Left lung (tissue), 14 donors: ENCODE data around the gene SPEF1. TPM values are rescaled to one million over a fixed set of nuclear protein-coding genes. Genes with fewer than 3 reads are reported as not detected.
"Not testable (repeated sequence)": the region's sequence is repeated elsewhere in the genome, so short reads cannot be mapped to it uniquely, and the experiment has no call there.

Source experiments
- ATAC-seq: fragments of 200-7000 bp; cut with Tn5 transposase; one replicate; pipeline ENCODE4 v1.9.1; 2020; ENCODE audit warnings: moderate library complexity
- DNase-seq, 4 donors: peaks; one replicate each; pipeline ENCODE4 v3.0.0-alpha.2; 2013 to 2020
- H3K27ac ChIP-seq, 2 donors: fragments of 200-600 bp; sonication (generic) in 1 of 2; one replicate each; pipeline versions ENCODE4 v1.5.0 to v1.8.0; 2020 to 2021
- H3K27me3 ChIP-seq, 2 donors: fragments of 200-600 bp; sonication (generic) in 1 of 2; one replicate each; pipeline versions ENCODE4 v1.5.0 to v1.8.0; 2020 to 2021
- H3K36me3 ChIP-seq, 2 donors: fragments of 200-600 bp; sonication (generic) in 1 of 2; one replicate each; pipeline versions ENCODE4 v1.5.0 to v1.8.0; 2020 to 2021
- H3K4me1 ChIP-seq, 2 donors: fragments of 200-600 bp; one replicate each; pipeline ENCODE4 v1.8.0; 2021
- H3K4me3 ChIP-seq, 2 donors: fragments of 200-600 bp; sonication (generic) in 1 of 2; one replicate each; pipeline versions ENCODE4 v1.5.0 to v1.8.0; 2020 to 2021; ENCODE audit warnings: mild to moderate bottlenecking in 1 of 2
- H3K9me3 ChIP-seq, 2 donors: fragments of 200-600 bp; sonication (generic) in 1 of 2; one replicate each; pipeline versions ENCODE4 v1.5.0 to v1.8.0; 2020 to 2021
- intact Hi-C, 2 donors: fragments of 100-400 bp; cut with DNase I; formaldehyde crosslinking; loops; one replicate each; pipeline versions ENCODE4 v1.11.2 to v1.14.2; 2022
- long read RNA-seq, 12 donors: library from polyadenylated mRNA in 2 of 12; unstranded in 2 of 12; transcript quantifications; one replicate each; pipeline ENCODE4 v2.0.0 and lab custom pipeline, GENCODE V29; 2019 to 2026
- polyA plus RNA-seq, 6 donors: library from polyadenylated mRNA; unstranded; fragments of 120-200 nt; gene quantifications; one replicate each; pipeline ENCODE4 v1.2.1, GENCODE V29; 2013; ENCODE audit not compliant: insufficient read length in 6 of 6
- total RNA-seq, 2 donors: library from RNA; stranded (reverse); fragmentation: NEBNext Ultra II Directional; extraction: Animal tissue kit (Norgen Biotek cat#: 25700); gene quantifications; one replicate each; pipeline ENCODE4 v1.2.1, GENCODE V29; 2021
- TF ChIP-seq, protein P1 (sequence below), 2 donors: fragments of 200-600 bp; sonication (generic) in 1 of 2; IDR thresholded peaks; one replicate each; pipeline versions ENCODE4 v1.5.0 to v1.8.0; 2021; ENCODE audit warnings: antibody characterized with exemption in 2 of 2
- donor health status: DM: no; HTN: yes; CAD: no.
- donor health status: DM: no; HTN: no; CAD: no.

The SPEF1 gene, protein sequence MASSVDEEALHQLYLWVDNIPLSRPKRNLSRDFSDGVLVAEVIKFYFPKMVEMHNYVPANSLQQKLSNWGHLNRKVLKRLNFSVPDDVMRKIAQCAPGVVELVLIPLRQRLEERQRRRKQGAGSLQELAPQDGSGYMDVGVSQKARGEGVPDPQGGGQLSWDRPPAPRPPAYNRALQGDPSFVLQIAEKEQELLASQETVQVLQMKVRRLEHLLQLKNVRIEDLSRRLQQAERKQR
- total RNA-seq: 1 to 10 TPM in 1 of 2 donors, under 1 TPM in 1; 0.26 to 2.8 TPM
- 1 to 10 TPM in 4 of 6 donors, under 1 TPM in 2; 0.63 to 4.0 (median 1.9) TPM for polyA plus RNA-seq
- long read RNA-seq, donor 1, partial matches to known transcripts: 0 of 6 reads
- long read RNA-seq, donor 1, other reads (novel, unspliced or antisense): 0 of 6 reads
- long read RNA-seq, donor 2: 0 reads
- long read RNA-seq, donor 3: 0 reads
- long read RNA-seq, donor 4: 0 reads
- long read RNA-seq, donor 5, partial matches to known transcripts: 0 of 1 reads
- long read RNA-seq, donor 5, other reads (novel, unspliced or antisense): 0 of 1 reads
- long read RNA-seq, donor 6: 0 reads
- long read RNA-seq, donor 7: 0 reads
- long read RNA-seq, donor 8, partial matches to known transcripts: 0 of 3 reads
- long read RNA-seq, donor 8, other reads (novel, unspliced or antisense): 0 of 3 reads
- long read RNA-seq, donor 9: 0 reads
- long read RNA-seq, donor 10, transcript SPEF1-201 (7 exons, 1,580 nt): major isoform, 10 of 16 reads
- long read RNA-seq, donor 10, partial matches to known transcripts: 0 of 16 reads
- long read RNA-seq, donor 10, other reads (novel, unspliced or antisense): 5 of 16 reads
- long read RNA-seq, donor 11: 0 reads
- long read RNA-seq, donor 12, partial matches to known transcripts: 0 of 3 reads
- long read RNA-seq, donor 12, other reads (novel, unspliced or antisense): 0 of 3 reads

DNA sequence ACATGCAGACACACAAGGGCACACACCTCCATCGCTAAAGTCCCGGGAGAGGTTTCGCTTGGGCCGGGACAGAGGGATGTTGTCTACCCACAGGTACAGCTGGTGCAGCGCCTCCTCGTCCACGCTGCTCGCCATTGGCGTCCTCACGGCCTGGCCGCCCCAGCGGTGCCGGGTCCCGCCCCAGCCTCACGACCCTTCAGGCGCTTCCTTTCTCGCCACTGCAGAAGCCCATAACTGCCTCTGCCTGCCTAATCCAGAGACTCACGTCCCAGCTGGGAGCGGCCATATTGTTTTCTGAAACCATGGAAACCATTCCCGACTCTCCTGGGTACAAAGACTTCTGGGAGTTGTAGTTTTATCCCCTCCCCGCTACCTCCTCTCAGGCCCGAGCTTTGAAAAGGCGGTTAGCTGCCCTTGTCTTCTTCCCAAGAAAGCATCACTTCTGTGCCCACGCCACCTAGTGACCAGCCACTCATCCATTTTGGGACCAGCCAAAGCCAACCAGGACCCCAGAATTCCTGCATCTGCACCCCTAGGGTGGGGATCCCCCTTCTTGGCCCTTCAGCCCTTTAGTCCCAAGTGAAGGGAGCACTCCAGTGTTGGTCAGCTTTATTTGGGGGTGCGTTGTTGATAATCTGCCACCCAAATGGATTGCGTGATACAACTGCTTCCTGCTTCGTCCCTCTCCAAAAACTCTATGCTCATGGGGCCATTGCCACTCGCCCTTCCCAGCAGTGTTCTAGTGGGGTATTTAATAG is at the start of gene SPEF1:
Gene SPEF1, minus strand, starts transcription at position 296 of the 758 bp plus-strand sequence. Its CDS starts 161 bp downstream, at position 135.
- Histone ChIP-seq H3K4me1 (peaks cover 22 to 75% of the 10 kb centered on the region in 2 donors), H3K27ac (peak within 1 kb of the TSS in 1 of 2 donors; percentile 77), H3K36me3 (peaks cover 0 to 11% of the 10 kb centered on the region in 2 donors), H3K9me3 (no peaks in the 10 kb centered on the region), H3K4me3 (peak within 1 kb of the TSS in 1 of 2 donors; percentile 29), H3K27me3 (peaks cover 0 to 18% of the 10 kb centered on the region in 2 donors)
- peak; percentile 81 to 93 (median 84) for DNase-seq
- intact Hi-C loops: loop anchor here in 1 of 2 donors (5.0 kb wide), 1 partner anchor 36 kb away; no protein-coding TSS in a partner anchor
- TF ChIP-seq, protein P1, sequence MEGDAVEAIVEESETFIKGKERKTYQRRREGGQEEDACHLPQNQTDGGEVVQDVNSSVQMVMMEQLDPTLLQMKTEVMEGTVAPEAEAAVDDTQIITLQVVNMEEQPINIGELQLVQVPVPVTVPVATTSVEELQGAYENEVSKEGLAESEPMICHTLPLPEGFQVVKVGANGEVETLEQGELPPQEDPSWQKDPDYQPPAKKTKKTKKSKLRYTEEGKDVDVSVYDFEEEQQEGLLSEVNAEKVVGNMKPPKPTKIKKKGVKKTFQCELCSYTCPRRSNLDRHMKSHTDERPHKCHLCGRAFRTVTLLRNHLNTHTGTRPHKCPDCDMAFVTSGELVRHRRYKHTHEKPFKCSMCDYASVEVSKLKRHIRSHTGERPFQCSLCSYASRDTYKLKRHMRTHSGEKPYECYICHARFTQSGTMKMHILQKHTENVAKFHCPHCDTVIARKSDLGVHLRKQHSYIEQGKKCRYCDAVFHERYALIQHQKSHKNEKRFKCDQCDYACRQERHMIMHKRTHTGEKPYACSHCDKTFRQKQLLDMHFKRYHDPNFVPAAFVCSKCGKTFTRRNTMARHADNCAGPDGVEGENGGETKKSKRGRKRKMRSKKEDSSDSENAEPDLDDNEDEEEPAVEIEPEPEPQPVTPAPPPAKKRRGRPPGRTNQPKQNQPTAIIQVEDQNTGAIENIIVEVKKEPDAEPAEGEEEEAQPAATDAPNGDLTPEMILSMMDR (IDR thresholded peaks at IDR 0.05): peak; percentile 17 to 28
- ATAC-seq: peak; percentile 77

DNA sequence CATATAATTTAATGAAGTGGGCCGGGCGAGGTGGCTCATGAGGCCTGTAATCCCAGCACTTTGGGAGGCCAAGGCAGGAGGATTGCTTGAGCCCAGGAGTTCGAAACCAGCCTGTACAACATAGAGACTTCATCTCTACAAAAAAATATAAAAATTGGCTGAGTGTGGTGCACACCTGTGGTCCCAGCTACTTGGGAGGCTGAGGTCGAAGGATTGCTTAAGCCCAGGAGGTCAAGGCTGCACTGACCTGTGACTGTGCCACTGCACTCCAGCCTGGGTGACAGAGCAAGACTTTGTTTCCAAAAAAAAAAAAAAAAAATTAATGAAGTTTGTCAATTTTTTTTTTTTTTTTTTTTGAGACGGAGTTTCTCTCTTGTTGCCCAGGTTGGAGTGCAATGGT is 48.6 kb upstream of the SPEF1 start:
- peaks cover 0 to 18% of the 10 kb centered on the region in 2 donors for H3K36me3 ChIP-seq
- intact Hi-C loops, H3K4me3 ChIP-seq, H3K4me1 ChIP-seq, H3K27ac ChIP-seq, H3K9me3 ChIP-seq, ATAC-seq, H3K27me3 ChIP-seq, DNase-seq: not testable (repeated sequence)

DNA sequence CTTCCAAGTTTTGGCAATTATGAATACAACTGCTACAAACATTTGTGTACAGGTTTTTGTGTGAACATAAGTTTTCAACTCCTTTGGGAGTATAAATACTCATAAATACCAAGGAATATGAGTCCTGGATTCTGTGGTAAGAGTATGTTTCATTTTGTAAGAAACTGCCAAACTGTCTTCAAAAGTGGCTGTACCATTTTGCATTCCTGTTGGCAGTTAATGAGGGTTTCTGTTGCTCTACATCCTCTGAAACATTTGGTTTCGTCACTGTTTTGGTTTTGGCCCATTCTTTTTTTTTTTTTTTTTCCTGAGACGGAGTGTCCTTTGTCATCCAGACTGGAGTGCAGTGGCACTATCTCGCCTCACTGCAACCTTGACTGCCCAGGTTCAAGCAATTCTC is 47.5 kb upstream of the SPEF1 start:
- no peak for DNase-seq
- intact Hi-C loops: no loop called here
- peaks cover 0 to 29% of the 10 kb centered on the region in 2 donors for H3K36me3 ChIP-seq
- H3K27ac ChIP-seq: no peak overlapping the region
- H3K9me3 ChIP-seq: no peaks in the 10 kb centered on the region
- no peak for ATAC-seq
- H3K4me1 ChIP-seq: no peaks in the 10 kb centered on the region
- TF ChIP-seq, protein P1 (IDR thresholded peaks at IDR 0.05): no peak
- H3K27me3 ChIP-seq: no peaks in the 10 kb centered on the region
- H3K4me3 ChIP-seq: no peak overlapping the region

DNA sequence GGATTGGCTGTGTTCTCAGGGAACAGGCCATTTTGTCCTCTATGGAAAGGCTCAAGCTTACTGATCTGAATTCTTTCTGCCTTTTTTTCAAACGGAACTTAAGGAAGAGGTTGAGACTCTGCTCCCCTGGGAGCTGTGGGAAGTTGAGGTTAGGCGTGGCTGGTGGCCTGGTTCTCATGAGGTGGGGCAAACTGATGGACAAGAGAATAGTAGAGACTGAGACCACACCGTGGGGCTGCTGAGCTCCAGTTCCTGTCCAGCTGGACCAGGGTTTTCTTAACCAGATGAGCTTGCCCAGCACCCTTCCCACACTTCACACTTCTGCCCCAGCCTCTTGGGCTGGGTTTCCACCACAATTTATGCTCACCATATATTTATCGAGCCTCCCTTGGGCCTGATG is 45.2 kb upstream of the SPEF1 start:
- H3K27me3 ChIP-seq: no peaks in the 10 kb centered on the region
- TF ChIP-seq, protein P1 (IDR thresholded peaks at IDR 0.05): no peak
- no peaks in the 10 kb centered on the region for H3K9me3 ChIP-seq
- no peak overlapping the region for H3K27ac ChIP-seq
- H3K4me3 ChIP-seq: no peak overlapping the region
- intact Hi-C loops: no loop called here
- peaks cover 0 to 46% of the 10 kb centered on the region in 2 donors for H3K36me3 ChIP-seq
- ATAC-seq: no peak
- DNase-seq: no peak
- peaks cover 0 to 3% of the 10 kb centered on the region in 2 donors for H3K4me1 ChIP-seq

DNA sequence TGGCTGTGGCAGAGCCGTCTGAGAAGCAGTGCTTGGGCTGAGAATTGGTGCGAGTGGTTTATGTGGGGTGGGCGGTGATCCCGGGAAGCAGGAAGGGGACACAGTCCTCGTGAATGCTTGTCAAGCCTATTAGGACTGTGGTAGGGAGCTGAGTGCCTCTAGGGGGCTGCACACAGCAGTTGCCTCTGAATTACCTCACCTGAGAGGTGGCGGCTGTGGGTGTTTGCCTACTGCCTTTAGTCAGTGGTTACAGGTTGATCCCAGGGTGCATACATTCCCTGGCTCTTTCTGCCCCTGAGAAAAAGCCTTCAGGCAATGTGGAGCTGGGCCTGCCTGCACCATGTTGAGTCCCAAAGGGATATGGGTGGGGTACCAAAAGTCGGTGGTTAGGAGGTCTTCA is 44.3 kb upstream of the SPEF1 start:
- Histone ChIP-seq H3K27ac (no peak overlapping the region), H3K4me3 (no peak overlapping the region), H3K36me3 (peaks cover 0 to 46% of the 10 kb centered on the region in 2 donors), H3K9me3 (no peaks in the 10 kb centered on the region), H3K4me1 (peaks cover 0 to 8% of the 10 kb centered on the region in 2 donors), H3K27me3 (no peaks in the 10 kb centered on the region)
- ATAC-seq (no peak), DNase-seq (no peak)
- TF ChIP-seq, protein P1 (IDR thresholded peaks at IDR 0.05): no peak
- intact Hi-C loops: no loop called here
